LNCaP clone FGC (cell line): Measurements from ENCODE around the gene GAREM2.

Experiments used
- DNase-seq: peaks from one replicate; pipeline ENCODE4 v3.0.0-alpha.2; 2011; ENCODE audit warnings: low read depth
- H3K4me3 ChIP-seq: 2 replicates; pipeline ENCODE4 v1.5.1; 2011; ENCODE audit warnings: mild to moderate bottlenecking, low read depth, low read length, control low read depth
- CTCF ChIP-seq: IDR thresholded peaks from 2 replicates; pipeline ENCODE4 v1.5.1; 2012; ENCODE audit warnings: mild to moderate bottlenecking; ENCODE audit not compliant: control insufficient read depth, insufficient read depth; ENCODE audit errors: extremely low read depth

GAREM2 gene

GRCh38 chr2:26139269-26140183, 33.4 kb upstream of the GAREM2 start:
- peak; percentile 28 for DNase-seq
- TF ChIP-seq CTCF = no peak
- no peak overlapping the region for H3K4me3 ChIP-seq

GRCh38 chr2:26141145-26141769, 31.6 kb upstream of the GAREM2 start:
- no peak for DNase-seq
- TF ChIP-seq CTCF = no peak
- H3K4me3 ChIP-seq = no peak overlapping the region

GRCh38 chr2:26144031-26144430, 28.9 kb upstream of the GAREM2 start:
- no peak for DNase-seq

GRCh38 chr2:26144953-26145680, 27.8 kb upstream of the GAREM2 start:
- peak; percentile 26 for DNase-seq
- no peak overlapping the region for H3K4me3 ChIP-seq
- TF ChIP-seq CTCF = peak; percentile 77

More at GRCh38 chr2:26144031-26144430, 28.9 kb upstream of the GAREM2 start:
- TF ChIP-seq CTCF = no peak
- no peak overlapping the region for H3K4me3 ChIP-seq

GRCh38 chr2:26148501-26148900, 24.4 kb upstream of the GAREM2 start:
- no peak for DNase-seq
- no peak for TF ChIP-seq CTCF
- H3K4me3 ChIP-seq = no peak overlapping the region

GRCh38 chr2:26150243-26150642, 22.6 kb upstream of the GAREM2 start:
- no peak overlapping the region for H3K4me3 ChIP-seq
- DNase-seq = no peak
- no peak for TF ChIP-seq CTCF
